ENCODE data around the gene CCDC9. TPM values are rescaled to one million over a fixed set of nuclear protein-coding genes. Genes with fewer than 3 reads are reported as not detected.

The CCDC9 gene
- total RNA-seq, 2 experiments from 2014 or later = 37.8 to 39.6 TPM

Small RNA genes lying within 50 kb of the gene (microRNA-seq; reads per million reads assigned to microRNA genes)
- gene MIR3190 = not detected
- gene MIR3191 = not detected

Other genes with a start within 250 kb of the CCDC9 start
- gene NPAS1, start 236.7 kb upstream of the CCDC9 start, total RNA-seq = under 1 TPM; 0.43 to 0.61 TPM
- gene TMEM160, start 207.9 kb upstream of the CCDC9 start, total RNA-seq = 10 to 100 TPM; 54.7 to 59.0 TPM
- 10 to 100 TPM; 84.3 to 86.0 TPM for gene ZC3H4, start 142.7 kb upstream of the CCDC9 start, total RNA-seq
- 100 to 1,000 TPM; 108 to 114 TPM for gene SAE1, start 125.7 kb upstream of the CCDC9 start, total RNA-seq
- 10 to 100 TPM; 29.5 to 29.9 TPM for gene BBC3, start 25.3 kb upstream of the CCDC9 start, total RNA-seq
- 10 to 100 TPM; 14.2 to 15.4 TPM for gene INAFM1, start 18.4 kb downstream of the CCDC9 start, total RNA-seq
- gene C5AR1, start 53.3 kb downstream of the CCDC9 start, total RNA-seq = 1 to 10 TPM; 4.0 to 4.6 TPM
- under 1 TPM; 0.72 to 0.85 TPM for gene C5AR2, start 75.7 kb downstream of the CCDC9 start, total RNA-seq
- 10 to 100 TPM; 13.3 to 15.3 TPM for gene DHX34, start 92.8 kb downstream of the CCDC9 start, total RNA-seq
- gene MEIS3, start 163.0 kb downstream of the CCDC9 start, total RNA-seq = under 1 TPM in 1 of 2 experiments, not detected in 1; 0.68 TPM
- under 1 TPM in 1 of 2 experiments, not detected in 1; 0.20 TPM for gene SLC8A2, start 215.4 kb downstream of the CCDC9 start, total RNA-seq
- 1 to 10 TPM; 8.0 to 8.6 TPM for gene KPTN, start 227.7 kb downstream of the CCDC9 start, total RNA-seq